ENCODE data around the gene RXRB. TPM values are rescaled to one million over a fixed set of nuclear protein-coding genes. Genes with fewer than 3 reads are reported as not detected.

The RXRB gene
- total RNA-seq, 6 experiments from 2014 or later: 37.3 to 41.6 (median 38.3) TPM

DNA sequence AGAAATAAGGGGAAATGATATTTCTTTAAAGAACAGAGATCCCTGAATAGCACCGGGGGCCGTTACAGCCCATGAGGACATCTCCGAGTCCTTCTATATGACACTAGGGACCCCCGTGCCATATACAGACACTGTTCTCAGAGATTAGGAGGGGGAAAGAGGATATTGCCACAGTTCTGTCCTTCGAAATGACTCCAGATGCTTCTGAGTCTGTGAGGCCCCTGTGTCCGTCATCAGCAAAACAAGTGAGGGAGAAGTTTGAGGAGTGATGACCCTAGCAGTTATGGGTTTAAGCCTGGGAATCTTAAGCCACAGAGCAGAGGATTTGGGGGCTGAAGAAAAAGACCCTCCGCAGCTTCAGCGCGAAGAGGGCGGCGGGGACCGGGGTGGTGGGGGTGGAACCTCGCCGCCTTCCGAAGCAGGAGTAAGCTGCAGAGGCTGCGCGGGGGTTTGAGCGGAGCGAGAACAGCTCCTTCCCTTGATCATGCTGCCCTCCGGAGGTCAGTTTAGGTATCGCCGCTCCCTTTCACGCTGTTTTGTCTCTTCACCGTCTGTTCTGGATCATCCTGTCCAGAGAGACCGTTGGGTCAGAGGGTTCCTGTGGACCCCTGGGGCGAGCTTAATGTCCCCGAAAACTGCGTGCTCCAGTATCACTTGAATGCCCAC is 47.6 kb upstream of the RXRB start:
- Mint-ChIP-seq H3K9me3 (no peaks in the 10 kb centered on the region), H3K27me3 (ENCODE audit: insufficient read depth) (peaks cover 6% of the 10 kb centered on the region), H3K27ac (peak overlapping the region; percentile 99), H3K36me3 (ENCODE audit: low read depth) (peaks cover 20% of the 10 kb centered on the region), H3K4me3 (peak overlapping the region; percentile 89), H3K4me1 (ENCODE audit: low read depth) (peaks cover 61% of the 10 kb centered on the region)
- DNase-seq: peak; percentile 75
- TF ChIP-seq, protein P1, sequence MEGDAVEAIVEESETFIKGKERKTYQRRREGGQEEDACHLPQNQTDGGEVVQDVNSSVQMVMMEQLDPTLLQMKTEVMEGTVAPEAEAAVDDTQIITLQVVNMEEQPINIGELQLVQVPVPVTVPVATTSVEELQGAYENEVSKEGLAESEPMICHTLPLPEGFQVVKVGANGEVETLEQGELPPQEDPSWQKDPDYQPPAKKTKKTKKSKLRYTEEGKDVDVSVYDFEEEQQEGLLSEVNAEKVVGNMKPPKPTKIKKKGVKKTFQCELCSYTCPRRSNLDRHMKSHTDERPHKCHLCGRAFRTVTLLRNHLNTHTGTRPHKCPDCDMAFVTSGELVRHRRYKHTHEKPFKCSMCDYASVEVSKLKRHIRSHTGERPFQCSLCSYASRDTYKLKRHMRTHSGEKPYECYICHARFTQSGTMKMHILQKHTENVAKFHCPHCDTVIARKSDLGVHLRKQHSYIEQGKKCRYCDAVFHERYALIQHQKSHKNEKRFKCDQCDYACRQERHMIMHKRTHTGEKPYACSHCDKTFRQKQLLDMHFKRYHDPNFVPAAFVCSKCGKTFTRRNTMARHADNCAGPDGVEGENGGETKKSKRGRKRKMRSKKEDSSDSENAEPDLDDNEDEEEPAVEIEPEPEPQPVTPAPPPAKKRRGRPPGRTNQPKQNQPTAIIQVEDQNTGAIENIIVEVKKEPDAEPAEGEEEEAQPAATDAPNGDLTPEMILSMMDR (IDR thresholded peaks at IDR 0.05): peak; percentile 98

DNA sequence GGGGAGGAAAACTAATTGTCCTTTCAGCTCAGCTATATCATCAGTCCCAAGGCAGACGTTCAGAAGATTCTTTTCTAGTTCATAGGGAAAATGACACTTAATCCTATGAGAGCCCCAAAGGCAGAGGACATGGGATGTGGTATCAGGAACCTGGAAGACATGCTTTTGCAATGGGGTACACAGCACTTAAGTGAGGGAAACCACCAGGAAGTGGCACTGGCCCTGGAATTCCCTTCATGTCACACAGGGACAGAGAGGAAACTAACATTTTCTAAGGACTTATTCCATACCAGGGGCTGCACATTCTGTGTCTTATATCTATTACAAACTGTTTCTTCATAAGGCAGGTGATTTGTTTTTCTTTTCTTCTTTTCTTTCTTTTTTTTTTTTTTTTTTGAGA is 43.0 kb upstream of the RXRB start:
- H3K27me3 Mint-ChIP-seq (ENCODE audit: insufficient read depth): peaks cover 12% of the 10 kb centered on the region
- DNase-seq: no peak

DNA sequence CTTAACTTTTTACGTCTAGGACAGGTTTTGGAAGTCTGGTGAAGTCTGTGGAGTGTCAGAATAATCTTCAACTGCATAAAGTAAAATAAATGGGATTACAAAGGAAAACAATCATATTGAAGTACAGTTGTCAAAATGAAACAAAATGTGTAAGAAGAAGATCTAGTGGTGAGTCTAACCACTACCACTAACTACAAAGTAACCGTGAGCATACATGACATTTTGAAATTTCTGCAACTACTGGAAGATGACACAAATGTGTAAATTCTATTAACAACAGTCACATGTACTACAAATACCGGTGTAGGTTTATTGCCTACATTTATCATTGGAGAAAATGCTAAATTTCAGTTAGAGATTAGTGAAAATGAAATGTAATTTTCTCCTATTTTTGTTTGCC is 41.5 kb upstream of the RXRB start:
- no peaks in the 10 kb centered on the region for H3K36me3 Mint-ChIP-seq (ENCODE audit: low read depth)
- TF ChIP-seq, protein P1 (IDR thresholded peaks at IDR 0.05): no peak
- H3K4me1 Mint-ChIP-seq (ENCODE audit: low read depth): peaks cover 11% of the 10 kb centered on the region
- no peak for DNase-seq
- H3K9me3 Mint-ChIP-seq: no peaks in the 10 kb centered on the region
- no peak overlapping the region for H3K27ac Mint-ChIP-seq
- H3K4me3 Mint-ChIP-seq: no peak overlapping the region
- H3K27me3 Mint-ChIP-seq (ENCODE audit: insufficient read depth): peaks cover 21% of the 10 kb centered on the region

More for the DNA sequence above, 43.0 kb upstream of the RXRB start:
- TF ChIP-seq, protein P1 (IDR thresholded peaks at IDR 0.05): no peak
- Mint-ChIP-seq H3K4me1 (ENCODE audit: low read depth) (peaks cover 23% of the 10 kb centered on the region), H3K4me3 (no peak overlapping the region), H3K27ac (no peak overlapping the region), H3K9me3 (no peaks in the 10 kb centered on the region), H3K36me3 (ENCODE audit: low read depth) (no peaks in the 10 kb centered on the region)

DNA sequence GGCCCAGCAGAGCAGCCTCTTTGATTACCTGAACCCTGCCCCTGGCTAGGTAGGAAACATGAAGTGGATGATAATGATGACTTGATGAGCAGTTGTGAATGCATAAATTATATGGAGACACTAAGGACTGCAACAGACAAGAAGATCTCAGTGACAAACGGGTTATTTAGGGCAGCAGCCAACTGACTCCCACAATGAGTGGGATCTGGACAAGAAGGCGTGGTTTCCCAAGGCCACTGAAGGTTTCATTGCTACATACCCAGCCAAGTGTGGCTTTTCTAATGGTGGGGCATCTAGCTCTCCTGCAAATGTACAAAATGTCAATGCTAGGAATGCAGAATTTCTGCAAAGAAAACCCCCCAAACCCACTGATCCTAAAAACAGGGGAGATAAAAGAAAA is 37.3 kb upstream of the RXRB start:
- H3K4me1 Mint-ChIP-seq (ENCODE audit: low read depth): 0 out of 2 replicates have a peak, but pooled peaks cover 6% of the 10 kb centered on the region
- no peak for DNase-seq
- H3K27ac Mint-ChIP-seq: no peak overlapping the region
- H3K27me3 Mint-ChIP-seq (ENCODE audit: insufficient read depth): peaks cover 45% of the 10 kb centered on the region
- H3K36me3 Mint-ChIP-seq (ENCODE audit: low read depth): no peaks in the 10 kb centered on the region
- no peak overlapping the region for H3K4me3 Mint-ChIP-seq
- H3K9me3 Mint-ChIP-seq: no peaks in the 10 kb centered on the region
- TF ChIP-seq, protein P1 (IDR thresholded peaks at IDR 0.05): no peak

DNA sequence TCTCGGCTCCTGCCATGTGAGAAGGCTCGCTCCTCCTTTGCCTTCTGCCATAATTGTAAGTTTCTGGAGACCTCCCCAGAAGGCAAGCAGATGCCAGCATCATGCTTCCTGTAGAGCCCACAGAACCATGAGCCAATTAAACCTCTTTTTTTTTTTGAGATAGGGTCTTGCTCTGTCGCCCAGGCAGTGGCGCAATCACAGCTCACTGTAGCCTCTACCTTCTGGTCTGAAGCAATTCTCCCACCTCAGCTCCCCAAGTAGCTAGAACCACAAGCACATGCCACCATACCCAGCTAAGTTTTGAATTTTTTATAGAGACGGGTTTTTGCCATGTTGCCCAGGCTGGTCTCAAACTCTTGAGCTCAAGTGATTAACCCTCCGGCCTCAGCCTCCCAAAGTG is 36.4 kb upstream of the RXRB start:
- H3K4me1 Mint-ChIP-seq (ENCODE audit: low read depth): 0 out of 2 replicates have a peak, but pooled peaks cover 3% of the 10 kb centered on the region
- no peaks in the 10 kb centered on the region for H3K9me3 Mint-ChIP-seq
- no peak overlapping the region for H3K27ac Mint-ChIP-seq
- H3K4me3 Mint-ChIP-seq: no peak overlapping the region
- H3K36me3 Mint-ChIP-seq (ENCODE audit: low read depth): no peaks in the 10 kb centered on the region
- TF ChIP-seq, protein P1 (IDR thresholded peaks at IDR 0.05): no peak
- peaks cover 41% of the 10 kb centered on the region for H3K27me3 Mint-ChIP-seq (ENCODE audit: insufficient read depth)
- no peak for DNase-seq
